NCI-H82 treated with DMSO at 0.1 percent for 48 hours (cell line): ENCODE results near the gene SEC23B.
"Not testable (repeated sequence)": the region's sequence is repeated elsewhere in the genome, so short reads cannot be mapped to it uniquely, and the experiment has no call there.

Experiments
- DNase-seq: peaks from one replicate; lab custom pipeline; 2025; ENCODE audit not compliant: unreplicated experiment; lab: John Stamatoyannopoulos, UW

Gene SEC23B

DNA sequence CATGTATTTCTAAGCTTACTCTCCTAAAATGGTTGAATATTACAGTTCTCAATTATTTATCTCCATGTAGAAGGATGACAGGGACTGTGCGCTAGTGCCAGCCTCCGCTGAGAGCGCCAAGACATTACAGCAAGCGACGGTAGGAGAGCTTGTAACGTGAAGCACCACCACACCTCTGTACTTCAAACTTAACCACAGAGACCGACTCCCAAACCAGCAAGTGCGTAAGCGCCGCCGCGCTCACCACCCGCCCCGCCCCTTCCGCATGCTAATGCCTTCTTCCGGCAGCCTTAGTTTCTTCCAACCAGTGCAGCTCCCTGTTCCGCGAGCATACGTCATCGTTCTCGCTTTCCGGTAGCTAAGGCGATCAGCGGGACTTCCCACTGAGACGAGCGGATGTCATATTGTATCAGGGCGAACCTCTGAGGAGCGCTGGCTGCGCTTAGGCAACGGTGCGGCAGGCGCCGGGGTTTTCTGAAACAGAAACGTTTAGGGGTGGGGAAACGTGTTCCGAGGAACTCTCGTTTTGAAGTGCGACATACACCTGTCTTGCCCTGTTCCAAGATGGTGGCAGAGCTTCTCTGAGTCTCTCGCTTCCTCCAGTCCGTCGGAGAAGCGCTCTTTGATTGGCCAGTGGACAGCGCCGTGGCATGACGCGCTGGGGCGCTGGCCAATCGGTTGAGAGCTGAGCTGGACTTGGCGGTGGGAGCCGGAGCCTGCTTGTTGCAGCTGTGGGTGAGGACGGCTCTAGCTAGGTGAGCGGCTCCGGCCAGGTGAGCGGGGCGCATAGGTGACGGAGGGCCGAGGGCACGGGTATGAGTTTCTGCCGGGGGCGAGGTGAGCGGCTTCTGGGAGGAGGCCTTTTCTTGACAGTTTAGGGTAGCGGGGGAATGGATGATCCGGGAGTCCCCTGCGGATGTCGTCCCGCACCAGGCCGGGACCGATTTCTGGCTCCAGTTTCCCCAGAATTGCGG is at the start of gene SEC23B:
Gene SEC23B, plus strand, starts transcription at position 723 of the 974 bp plus-strand sequence. CDS start 2,896 bp downstream, outside the sequence.
- DNase-seq: peak; percentile 95

- DNase-seq: no peak
Observed at GRCh38 chr20:18465536-18466200, 42.1 kb upstream of the SEC23B start.

DNA sequence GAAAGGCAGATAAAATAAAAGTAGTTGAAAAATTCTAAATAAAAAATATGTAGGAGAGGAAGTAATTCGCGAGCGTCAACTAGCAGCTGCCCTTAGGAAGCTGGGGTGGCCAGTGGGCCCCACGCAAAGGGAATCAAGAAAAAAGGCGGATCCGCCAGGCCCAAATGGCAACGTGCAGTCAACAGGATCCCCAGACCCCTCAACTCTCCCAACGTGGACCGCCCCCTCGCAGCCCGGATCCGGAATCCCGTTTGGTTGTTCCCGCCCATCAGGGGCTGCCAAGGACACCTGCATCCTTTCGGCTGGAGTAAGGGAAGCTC is 41.2 kb upstream of the SEC23B start:
- no peak for DNase-seq

DNA sequence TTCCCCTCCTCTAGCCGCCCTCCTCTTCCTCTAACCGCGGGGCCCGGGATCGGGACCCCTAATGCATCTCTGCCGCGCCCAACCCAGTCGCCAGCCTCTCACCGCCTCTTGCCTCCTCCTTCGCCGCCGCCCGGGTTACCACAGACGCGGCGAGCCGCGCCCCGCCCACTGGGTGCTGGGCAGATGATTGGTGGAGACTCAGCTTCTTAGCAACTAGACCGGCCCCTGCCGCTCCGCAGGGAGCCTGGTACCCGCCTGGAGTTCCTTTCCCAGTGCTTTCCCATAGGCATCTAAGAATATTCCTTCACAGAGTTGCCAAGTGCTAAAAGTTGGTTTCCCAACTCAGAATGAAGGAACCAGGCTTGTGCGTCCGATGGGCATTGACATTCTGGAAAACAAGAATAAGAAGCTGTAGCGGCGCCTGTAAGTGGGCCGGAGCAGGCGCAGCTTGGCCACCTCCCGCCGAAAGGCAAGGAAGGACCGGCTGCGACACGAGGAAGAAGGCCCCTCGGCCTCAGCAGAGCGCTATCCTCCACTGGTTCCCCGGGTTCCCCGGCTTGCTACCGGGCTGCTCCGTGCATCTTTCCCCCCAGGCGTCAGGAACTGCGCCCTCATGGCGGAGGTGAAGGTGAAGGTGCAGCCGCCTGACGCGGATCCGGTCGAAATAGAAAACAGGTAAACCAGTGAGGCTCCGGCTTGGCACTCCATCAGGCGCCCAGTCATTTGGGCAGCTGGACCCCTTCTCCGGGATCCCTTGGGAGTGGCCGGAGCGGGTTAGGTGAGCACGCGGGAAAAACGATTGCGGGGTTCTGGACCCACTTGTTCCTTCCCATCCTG is 40.6 kb upstream of the SEC23B start, which contains the start of the genes DZANK1 and POLR3F:
Gene DZANK1, minus strand, starts transcription at position 137 of the 837 bp plus-strand sequence. CDS start 1,672 bp downstream, outside the sequence.
Gene POLR3F, plus strand, starts transcription at position 497 of the 837 bp plus-strand sequence. Its CDS starts 117 bp downstream, at position 614.
- DNase-seq: peak; percentile 95

DNA sequence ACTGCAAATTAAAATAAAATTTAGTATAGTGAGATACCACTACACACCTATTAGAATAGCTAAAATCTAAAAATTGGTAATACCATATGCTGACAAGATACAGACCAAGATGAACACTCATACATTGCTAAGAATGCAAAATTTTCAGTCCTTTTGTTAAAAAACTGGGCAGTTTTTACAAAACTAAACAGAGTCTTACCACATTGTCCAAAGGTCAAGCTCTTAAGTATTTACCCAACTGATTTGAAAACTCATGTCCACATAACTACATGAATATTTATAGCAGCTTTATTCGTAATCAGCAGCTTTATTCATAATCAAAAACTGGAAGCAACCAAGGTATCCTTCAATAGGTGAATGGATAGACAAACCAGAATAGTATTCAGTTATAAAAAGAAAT is 30.5 kb upstream of the SEC23B start:
- no peak for DNase-seq

GRCh38 chr20:18477821-18478220 is 29.9 kb upstream of the SEC23B start:
- no peak for DNase-seq

DNA sequence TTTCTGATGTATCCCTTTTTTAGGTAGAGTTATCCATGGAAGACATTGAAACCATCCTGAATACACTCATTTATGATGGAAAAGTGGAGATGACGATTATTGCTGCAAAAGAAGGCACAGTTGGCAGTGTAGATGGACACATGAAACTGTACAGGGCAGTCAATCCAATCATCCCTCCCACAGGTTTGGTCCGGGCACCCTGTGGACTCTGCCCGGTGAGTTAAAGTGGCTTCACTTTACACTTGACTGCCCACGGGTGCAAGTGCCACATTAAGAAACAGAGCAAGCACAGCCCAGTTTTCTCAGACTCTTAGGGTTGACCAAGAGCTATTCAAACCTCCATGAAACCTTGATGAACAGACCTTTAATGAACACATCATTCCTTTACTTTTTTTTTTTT is 26.1 kb upstream of the SEC23B start:
- no peak for DNase-seq

GRCh38 chr20:18488301-18488700 is 19.4 kb upstream of the SEC23B start:
- no peak for DNase-seq

GRCh38 chr20:18496042-18496441 is 11.7 kb upstream of the SEC23B start:
- DNase-seq: peak; percentile 13

DNA sequence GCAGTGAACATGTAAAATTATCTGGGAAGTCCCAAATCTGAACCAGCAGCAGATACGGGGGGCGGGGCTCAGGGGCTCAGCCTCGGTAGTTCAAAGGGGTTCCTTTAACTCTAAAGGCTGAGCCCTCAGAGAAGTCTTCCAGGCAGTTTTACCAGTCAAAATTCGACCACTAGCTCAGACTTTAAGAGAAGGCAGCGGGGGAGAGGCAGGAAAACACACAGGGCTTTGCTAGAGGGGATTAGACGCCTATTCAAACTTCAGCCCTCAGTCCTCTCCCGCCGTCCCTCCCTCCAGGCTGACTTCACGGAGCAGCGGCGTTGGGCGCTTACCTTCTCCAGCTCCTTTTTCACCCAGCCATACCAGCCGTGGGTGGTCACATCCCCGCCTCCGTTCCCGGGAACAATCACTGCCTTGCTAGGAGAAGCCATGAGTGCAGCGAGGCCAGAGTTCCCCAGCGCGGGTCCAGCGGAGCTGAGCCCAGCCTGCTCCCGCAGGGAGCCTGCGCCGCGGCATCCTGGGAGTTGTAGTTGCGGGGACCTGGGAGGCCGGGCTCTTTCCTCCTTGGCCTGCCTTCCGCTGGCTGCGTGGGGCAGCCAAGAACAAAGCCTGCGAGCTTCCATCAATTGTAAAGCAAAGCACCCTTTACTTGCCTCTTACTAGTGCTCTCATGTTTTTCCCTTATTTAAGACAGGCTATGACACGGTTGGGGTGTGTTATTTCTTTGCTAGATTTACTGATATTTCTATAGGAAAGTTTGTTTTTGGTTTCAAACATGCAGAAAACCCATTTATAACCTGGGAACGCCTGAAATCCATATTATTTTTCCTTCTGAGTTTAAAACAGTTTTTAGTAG is 10.8 kb upstream of the SEC23B start, which contains the start of gene RBBP9:
Gene RBBP9, minus strand, starts transcription at position 486 of the 853 bp plus-strand sequence. Its CDS starts 58 bp downstream, at position 428.
- peak; percentile 69 for DNase-seq

- no peak for DNase-seq
Observed at GRCh38 chr20:18497603-18498002, 10.1 kb upstream of the SEC23B start.

DNA sequence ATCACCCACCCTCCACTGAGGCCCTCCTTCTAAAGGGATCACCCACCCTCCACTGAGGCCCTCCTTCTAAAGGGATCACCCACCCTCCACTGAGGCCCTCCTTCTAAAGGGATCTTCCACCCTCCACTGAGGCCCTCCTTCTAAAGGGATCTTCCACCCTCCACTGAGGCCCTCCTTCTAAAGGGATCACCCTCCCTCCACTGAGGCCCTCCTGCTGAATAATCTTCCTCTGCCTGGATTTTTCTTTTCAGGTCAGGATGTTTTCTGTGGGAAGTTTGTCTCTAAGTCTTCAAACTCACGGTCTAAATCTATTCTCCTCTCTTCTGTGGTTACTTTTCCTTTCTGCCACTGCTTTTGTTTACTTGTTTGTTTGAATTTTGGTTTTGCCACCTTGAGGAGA is 6.1 kb upstream of the SEC23B start:
- not testable (repeated sequence) for DNase-seq

DNA sequence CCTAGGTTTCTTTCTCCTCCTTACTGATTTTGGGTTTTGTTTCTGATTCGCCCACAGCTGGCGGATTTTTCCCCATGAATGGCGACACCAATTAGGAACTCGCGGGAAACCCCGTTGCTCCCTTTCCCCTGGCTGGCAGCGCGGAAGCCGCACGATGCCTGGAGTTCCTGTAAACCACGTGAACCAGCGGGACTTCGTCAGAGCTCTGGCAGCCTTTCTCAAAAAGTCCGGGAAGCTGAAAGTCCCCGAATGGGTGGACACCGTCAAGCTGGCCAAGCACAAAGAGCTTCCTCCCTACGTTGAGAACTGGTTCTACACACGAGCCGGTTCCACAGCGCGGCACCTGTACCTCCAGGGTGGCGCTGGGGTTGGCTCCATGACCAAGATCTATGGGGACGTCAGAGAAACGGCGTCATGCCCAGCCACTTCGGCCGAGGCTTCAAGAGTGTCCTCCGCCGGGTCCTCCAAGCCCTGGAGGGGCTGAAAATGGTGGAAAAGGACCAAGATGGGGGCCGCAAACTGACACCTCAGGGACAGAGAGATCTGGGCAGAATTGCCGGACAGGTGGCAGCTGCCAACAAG is 3.2 kb upstream of the SEC23B start:
- no peak for DNase-seq

DNA sequence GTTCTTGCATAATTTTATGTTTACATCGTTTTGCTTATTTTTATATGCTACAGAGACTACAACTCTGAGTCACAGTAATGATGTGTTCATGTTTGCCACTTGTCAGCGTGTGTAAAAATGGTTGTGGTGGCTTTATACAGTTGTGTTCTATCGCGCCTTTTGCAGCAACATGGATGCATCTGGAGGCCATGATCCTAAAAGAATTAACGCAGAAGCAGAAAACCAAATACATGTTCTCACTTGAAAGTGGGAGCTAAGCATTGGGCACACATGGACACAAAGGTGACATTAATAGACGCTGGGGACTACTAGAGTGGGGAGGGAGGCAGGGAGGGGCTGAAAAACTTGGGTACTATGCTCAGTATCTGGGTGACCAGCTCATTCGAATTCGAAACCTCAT is 996 bp upstream of the SEC23B start:
- DNase-seq: no peak

DNA sequence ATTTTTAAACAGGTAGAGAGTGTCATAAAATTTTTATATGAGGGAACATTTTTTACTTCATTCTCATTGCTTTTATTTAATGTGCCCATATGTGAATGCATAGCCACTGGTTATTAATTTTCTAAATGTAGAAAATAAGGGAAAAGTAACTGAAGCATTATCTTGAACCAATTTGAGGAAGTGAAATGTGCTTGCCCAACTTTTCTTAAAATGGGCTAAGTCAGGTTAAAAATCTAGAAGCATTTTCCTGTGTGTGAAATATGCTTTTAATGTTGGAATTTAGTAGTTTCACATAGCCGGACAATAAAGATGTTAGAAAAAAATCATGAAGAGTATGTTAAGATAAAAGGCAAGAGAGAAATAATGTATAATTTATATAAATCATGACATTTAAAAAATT is 3.8 kb downstream of the SEC23B start:
- no peak for DNase-seq

GRCh38 chr20:18513208-18513607 is 5.5 kb downstream of the SEC23B start:
- no peak for DNase-seq

DNA sequence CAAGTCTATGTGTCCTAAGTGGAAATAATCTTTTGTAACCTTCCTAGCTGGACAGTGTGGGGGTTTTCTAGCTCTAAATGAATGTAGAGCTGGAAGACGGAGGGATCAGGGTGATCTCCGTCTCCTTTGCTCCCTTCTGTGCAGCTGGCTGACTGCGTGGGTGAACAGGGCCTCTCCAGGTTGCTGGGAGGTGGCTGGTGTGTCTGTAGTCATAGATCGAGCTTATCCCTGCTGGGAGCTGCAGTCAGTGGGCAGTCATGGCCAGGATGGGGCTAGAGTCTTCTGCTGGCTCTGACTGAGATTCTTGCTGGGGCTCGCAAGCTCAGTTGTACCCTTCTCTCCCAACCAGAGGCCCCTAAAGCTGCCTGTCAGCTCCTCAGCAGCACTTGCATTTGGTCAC is 6.4 kb downstream of the SEC23B start:
- DNase-seq: no peak

GRCh38 chr20:18515973-18516372 is 8.2 kb downstream of the SEC23B start:
- DNase-seq: no peak

DNA sequence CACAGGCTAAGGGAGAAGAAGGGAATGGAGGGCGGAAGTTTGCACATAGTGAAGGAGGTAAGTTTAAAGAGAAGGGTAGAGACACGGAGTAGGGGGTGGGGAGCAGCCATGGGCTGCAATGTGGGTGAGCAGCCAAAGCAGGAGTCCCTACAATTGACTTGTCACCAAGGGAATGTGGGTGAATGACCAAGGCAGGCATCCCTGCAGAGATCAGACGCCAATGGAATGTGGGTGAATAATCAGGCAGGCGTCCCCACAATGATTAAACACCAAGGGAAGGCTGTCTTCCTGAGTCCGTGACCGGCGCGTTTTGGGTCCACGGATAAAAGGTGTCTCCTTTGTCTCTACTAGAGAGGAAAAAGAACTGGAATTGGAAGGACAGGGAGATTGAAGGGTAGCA is 14.3 kb downstream of the SEC23B start:
- not testable (repeated sequence) for DNase-seq

DNA sequence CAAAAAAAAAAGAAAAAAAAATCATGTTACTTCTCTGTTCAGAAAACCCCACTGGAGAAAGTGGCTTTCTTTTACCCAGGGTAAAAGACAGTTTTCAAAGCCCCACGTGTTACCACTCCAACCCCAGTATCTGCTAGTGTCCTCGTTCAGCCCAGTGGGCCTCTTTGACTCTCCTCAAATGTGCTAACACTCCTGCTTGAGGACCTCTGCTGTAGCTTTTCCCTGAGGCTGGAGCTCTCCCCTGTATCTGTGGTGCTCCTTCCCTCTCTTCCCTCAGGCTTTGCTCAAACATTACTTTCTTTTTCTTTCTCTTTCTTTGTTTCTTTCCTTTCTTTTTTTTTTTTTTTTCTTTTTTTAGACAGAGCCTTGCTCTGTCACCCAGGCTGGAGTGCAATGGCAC is 15.3 kb downstream of the SEC23B start:
- no peak for DNase-seq
